Urothelium cell line (cell line): Measurements from ENCODE around the gene LTO1.

Experiments
- DNase-seq: peaks from one replicate; pipeline ENCODE4 v3.0.0; 2011; ENCODE audit warnings: low spot score, mixed read lengths
- FAIRE-seq: peaks from 2 replicates; lab custom pipeline; 2011; peaks lifted over from hg19 to GRCh38; lab: Jason Lieb, UNC

The LTO1 gene

GRCh38 chr11:69674886-69675714, at the start of gene LTO1:
Gene LTO1 (minus strand): TSS chr11:69675353. CDS start chr11:69675239, 114 bp downstream.
- FAIRE-seq = peak; percentile 62
- peak; percentile 98 for DNase-seq

- DNase-seq = no peak
- FAIRE-seq = no peak
Observed at GRCh38 chr11:69721745-69722144, 46.6 kb upstream of the LTO1 start.

- FAIRE-seq (no peak), DNase-seq (no peak)
Observed at GRCh38 chr11:69721106-69721505, 46.0 kb upstream of the LTO1 start.

GRCh38 chr11:69718912-69719311, 43.8 kb upstream of the LTO1 start:
- no peak for DNase-seq
- peak; percentile 27 for FAIRE-seq

GRCh38 chr11:69718147-69718546, 43.0 kb upstream of the LTO1 start:
- no peak for FAIRE-seq

GRCh38 chr11:69716891-69717747, 42.0 kb upstream of the LTO1 start:
- FAIRE-seq (peak; percentile 70), DNase-seq (no peak)

More at GRCh38 chr11:69718147-69718546, 43.0 kb upstream of the LTO1 start:
- peak; percentile 75 for DNase-seq

- peak; percentile 93 for FAIRE-seq
- no peak for DNase-seq
Observed at GRCh38 chr11:69716099-69716498, 40.9 kb upstream of the LTO1 start.

GRCh38 chr11:69715446-69715845, 40.3 kb upstream of the LTO1 start:
- FAIRE-seq (no peak), DNase-seq (no peak)

- FAIRE-seq (no peak), DNase-seq (no peak)
Observed at GRCh38 chr11:69711822-69712801, 37.0 kb upstream of the LTO1 start.

- no peak for DNase-seq
- no peak for FAIRE-seq
Observed at GRCh38 chr11:69708736-69709401, 33.7 kb upstream of the LTO1 start.

GRCh38 chr11:69707176-69707575, 32.0 kb upstream of the LTO1 start:
- no peak for FAIRE-seq

GRCh38 chr11:69705901-69706787, 31.0 kb upstream of the LTO1 start:
- FAIRE-seq = no peak

More at GRCh38 chr11:69707176-69707575, 32.0 kb upstream of the LTO1 start:
- no peak for DNase-seq

GRCh38 chr11:69705351-69705811, 30.2 kb upstream of the LTO1 start:
- DNase-seq = no peak
- no peak for FAIRE-seq

More at GRCh38 chr11:69705901-69706787, 31.0 kb upstream of the LTO1 start:
- DNase-seq = no peak

- no peak for FAIRE-seq
- no peak for DNase-seq
Observed at GRCh38 chr11:69704508-69705253, 29.5 kb upstream of the LTO1 start.

GRCh38 chr11:69703768-69704507, 28.8 kb upstream of the LTO1 start, which contains the start of gene FGF19:
Gene FGF19 (minus strand): TSS chr11:69704022. CDS start chr11:69703876, 146 bp downstream.
- DNase-seq (no peak), FAIRE-seq (no peak)

- FAIRE-seq (no peak), DNase-seq (no peak)
Observed at GRCh38 chr11:69703453-69703767, 28.3 kb upstream of the LTO1 start.

- no peak for DNase-seq
- no peak for FAIRE-seq
Observed at GRCh38 chr11:69702769-69703452, 27.8 kb upstream of the LTO1 start.
